Anterior cingulate cortex (tissue), 58 donors: ENCODE measurements around the gene INHBB.

ENCODE experiments used
- DNase-seq, 58 donors: peaks; one replicate each; lab custom pipeline; 2025; lab: John Stamatoyannopoulos, UW

The INHBB gene

GRCh38 chr2:120393456-120393855 lies 47.5 kb downstream of the INHBB start:
- DNase-seq: no peak

GRCh38 chr2:120394764-120395163 lies 48.8 kb downstream of the INHBB start:
- DNase-seq: no peak

- DNase-seq: no peak
These were observed 49.5 kb downstream of the INHBB start for GRCh38 chr2:120395221-120396012.

GRCh38 chr2:120396013-120396860 lies 50.3 kb downstream of the INHBB start:
- no peak for DNase-seq

GRCh38 chr2:120396861-120397811 lies 51.2 kb downstream of the INHBB start:
- DNase-seq: no peak

- DNase-seq: no peak
These were observed 52.4 kb downstream of the INHBB start for GRCh38 chr2:120398051-120398995.

GRCh38 chr2:120398996-120399888 lies 53.3 kb downstream of the INHBB start:
- DNase-seq: no peak

GRCh38 chr2:120399889-120400240 lies 53.9 kb downstream of the INHBB start:
- DNase-seq: no peak

- no peak for DNase-seq
These were observed 54.6 kb downstream of the INHBB start for GRCh38 chr2:120400551-120400950.
